H1 (cell line): ENCODE data around the gene APOL1. TPM values are rescaled to one million over a fixed set of nuclear protein-coding genes. Genes with fewer than 3 reads are reported as not detected.

Experiments
- CTCF ChIA-PET: fragments of 300-600 bp; sonication (Branson Sonifier 250); formaldehyde crosslinking; loops from one replicate; lab custom pipeline; 2021; ENCODE audit not compliant: partially characterized antibody; lab: Charles Lee
- POLR2A ChIA-PET: fragments of 300-600 bp; sonication (Branson Sonifier 250); formaldehyde crosslinking; loops from one replicate; lab custom pipeline; 2021; ENCODE audit warnings: inconsistent platforms; ENCODE audit not compliant: partially characterized antibody; lab: Charles Lee
- DNase-seq, 2 experiments: peaks; one replicate each; pipeline versions ENCODE4 v3.0.0 to v3.0.0-alpha.2; 2010 to 2022; ENCODE audit warnings: low spot score in 2 of 2, low read depth in 1 of 2, mixed read lengths in 1 of 2
- FAIRE-seq: peaks from 2 replicates; lab custom pipeline; 2011; peaks lifted over from hg19 to GRCh38; lab: Jason Lieb, UNC
- H2AFZ ChIP-seq: 2 replicates; pipeline ENCODE4 v1.8.1; 2012; ENCODE audit warnings: low read length, inconsistent platforms
- H2AK5ac ChIP-seq: 2 replicates; pipeline ENCODE4 v1.6.1; 2013; ENCODE audit warnings: low read depth, low read length
- H2BK120ac ChIP-seq: replicated peaks from 2 replicates; pipeline ENCODE3; 2013; ENCODE audit warnings: low read depth, low read length, inconsistent platforms
- H2BK12ac ChIP-seq: 2 replicates; pipeline ENCODE4 v1.6.1; 2013; ENCODE audit warnings: low read depth, low read length
- H2BK15ac ChIP-seq: 2 replicates; pipeline ENCODE4 v1.6.1; 2013; ENCODE audit warnings: low read length
- H2BK20ac ChIP-seq: 2 replicates; pipeline ENCODE4 v1.6.1; 2013; ENCODE audit warnings: low read length
- H2BK5ac ChIP-seq: 2 replicates; pipeline ENCODE4 v1.6.1; 2013; ENCODE audit warnings: low read depth, low read length
- H3K14ac ChIP-seq: 2 replicates; pipeline ENCODE4 v1.6.1; 2013; ENCODE audit warnings: inconsistent platforms; ENCODE audit not compliant: insufficient read length
- H3K18ac ChIP-seq: 2 replicates; pipeline ENCODE4 v1.6.1; 2013; ENCODE audit warnings: low read length; ENCODE audit errors: extremely low read depth
- H3K23ac ChIP-seq: 2 replicates; pipeline ENCODE4 v1.6.1; 2013; ENCODE audit warnings: inconsistent platforms; ENCODE audit not compliant: insufficient read length
- H3K23me2 ChIP-seq: 2 replicates; pipeline ENCODE4 v1.6.1; 2013; ENCODE audit warnings: low read depth, low read length
- H3K27ac ChIP-seq: 2 replicates; pipeline ENCODE4 v1.6.1; 2011; ENCODE audit warnings: low read depth, low read length, inconsistent platforms
- H3K27me3 ChIP-seq, 4 experiments: replicated peaks in 1 of 4; 1 replicate in 1 of 4; 2 replicates in 3 of 4; pipeline versions ENCODE4 v1.6.1 to v1.8.1; 2011 to 2013; ENCODE audit warnings: low read length in 3 of 4, mild to moderate bottlenecking in 3 of 4, inconsistent platforms in 2 of 4, mixed read lengths in 2 of 4, moderate library complexity in 1 of 4; ENCODE audit not compliant: control insufficient read depth in 3 of 4, insufficient read depth in 3 of 4; ENCODE audit errors: extremely low read depth in 1 of 4
- H3K36me3 ChIP-seq, 4 experiments: 2 replicates each; pipeline versions ENCODE4 v1.6.1 to v1.8.1; 2011 to 2013; ENCODE audit warnings: mild to moderate bottlenecking in 4 of 4, low read length in 3 of 4, moderate library complexity in 2 of 4, control low read depth in 1 of 4, inconsistent platforms in 1 of 4; ENCODE audit not compliant: insufficient read depth in 4 of 4, control insufficient read depth in 2 of 4
- H3K4ac ChIP-seq: replicated peaks from 2 replicates; pipeline ENCODE3; 2013; ENCODE audit warnings: low read length, low read depth, mixed read lengths, inconsistent platforms; ENCODE audit not compliant: insufficient read length
- H3K4me1 ChIP-seq, 4 experiments: replicated peaks in 1 of 4; 1 replicate in 1 of 4; 2 replicates in 3 of 4; pipeline versions ENCODE4 v1.6.1 to v1.8.1; 2011 to 2013; ENCODE audit warnings: low read length in 3 of 4, inconsistent platforms in 2 of 4, mixed read lengths in 1 of 4; ENCODE audit not compliant: insufficient read depth in 4 of 4, control insufficient read depth in 3 of 4
- H3K4me2 ChIP-seq, 2 experiments: 2 replicates each; pipeline versions ENCODE4 v1.6.1 to v1.8.1; 2011 to 2013; ENCODE audit warnings: low read depth in 2 of 2, low read length in 2 of 2, control low read depth in 1 of 2, inconsistent platforms in 1 of 2, mild to moderate bottlenecking in 1 of 2; ENCODE audit not compliant: insufficient read depth in 1 of 2
- H3K4me3 ChIP-seq, 4 experiments: fragments of 200-600, 300-600 bp in 1 of 4; sonication (generic), shearing (Covaris generic), sonication (Bioruptor Twin) in 1 of 4; 2 replicates each; pipeline versions ENCODE4 v1.5.1 to v1.8.1; 2011 to 2016; ENCODE audit warnings: low read length in 4 of 4, low read depth in 3 of 4, control low read depth in 2 of 4, inconsistent platforms in 2 of 4, mild to moderate bottlenecking in 2 of 4, mixed read lengths in 1 of 4, moderate library complexity in 1 of 4; ENCODE audit not compliant: insufficient read depth in 2 of 4; ENCODE audit errors: extremely low read depth in 1 of 4
- H3K56ac ChIP-seq: replicated peaks from 2 replicates; pipeline ENCODE3; 2013; ENCODE audit warnings: low read depth, mild to moderate bottlenecking, mixed read lengths, low read length, inconsistent platforms; ENCODE audit not compliant: insufficient read length
- H3K79me1 ChIP-seq: 2 replicates; pipeline ENCODE4 v1.6.1; 2013; ENCODE audit warnings: low read depth, low read length, control low read depth
- H3K79me2 ChIP-seq, 2 experiments: 2 replicates each; pipeline versions ENCODE4 v1.6.1 to v1.8.1; 2012 to 2013; ENCODE audit warnings: low read length in 2 of 2, mild to moderate bottlenecking in 2 of 2, inconsistent platforms in 1 of 2; ENCODE audit not compliant: insufficient read depth in 2 of 2, control insufficient read depth in 1 of 2
- H3K9ac ChIP-seq, 4 experiments: replicated peaks in 1 of 4; 1 replicate in 1 of 4; 2 replicates in 3 of 4; pipeline versions ENCODE4 v1.6.1 to v1.8.1; 2011 to 2013; ENCODE audit warnings: low read depth in 3 of 4, low read length in 3 of 4, control low read depth in 2 of 4, mild to moderate bottlenecking in 2 of 4, moderate library complexity in 2 of 4, inconsistent platforms in 1 of 4; ENCODE audit errors: extremely low read depth in 1 of 4
- H3K9me3 ChIP-seq, 2 experiments: 2 replicates each; pipeline versions ENCODE4 v1.6.1 to v1.8.1; 2012 to 2013; ENCODE audit warnings: mild to moderate bottlenecking in 2 of 2, moderate library complexity in 2 of 2, control low read depth in 1 of 2, inconsistent platforms in 1 of 2, low read depth in 1 of 2, low read length in 1 of 2, mixed read lengths in 1 of 2; ENCODE audit not compliant: insufficient read depth in 2 of 2
- H4K20me1 ChIP-seq, 2 experiments: replicated peaks in 1 of 2; 2 replicates each; pipeline versions ENCODE3 to v1.8.1; 2011 to 2013; ENCODE audit warnings: inconsistent platforms in 2 of 2, low read length in 2 of 2, mild to moderate bottlenecking in 1 of 2; ENCODE audit not compliant: insufficient read depth in 2 of 2, control insufficient read depth in 1 of 2
- H4K5ac ChIP-seq: 2 replicates; pipeline ENCODE4 v1.6.1; 2013; ENCODE audit warnings: low read length, low read depth, mixed read lengths, inconsistent platforms; ENCODE audit not compliant: insufficient read length
- H4K8ac ChIP-seq: 2 replicates; pipeline ENCODE4 v1.8.0; 2013; ENCODE audit warnings: mild to moderate bottlenecking, moderate library complexity, low read length, inconsistent platforms; ENCODE audit not compliant: insufficient read depth; ENCODE audit errors: extremely low read depth
- H4K91ac ChIP-seq: replicated peaks from 2 replicates; pipeline ENCODE3; 2013; ENCODE audit warnings: low read length, mixed read lengths, inconsistent platforms; ENCODE audit not compliant: insufficient read length
- BACH1 ChIP-seq: IDR thresholded peaks from 2 replicates; pipeline ENCODE4 v1.6.1; 2012; ENCODE audit warnings: low read length, improper control_type of control experiment
- WGBS, 2 experiments: shearing (Covaris generic) in 1 of 2; methylation state at CpG; one replicate each; pipeline versions ENCODE4 v1.1.6 to v1.1.7; 2013 to 2015; ENCODE audit warnings: low lambda C conversion rate in 2 of 2, mixed read lengths in 2 of 2, inconsistent platforms in 1 of 2, low coverage in 1 of 2, missing lambda C conversion rate in 1 of 2; ENCODE audit not compliant: insufficient replicate concordance in 2 of 2, insufficient coverage in 1 of 2, insufficient read length in 1 of 2; ENCODE audit errors: extremely low coverage in 1 of 2, missing lambda C conversion rate in 1 of 2; 5-methylcytosine and 5-hydroxymethylcytosine counted together
- polyA plus RNA-seq, 7 experiments: library from polyadenylated mRNA; depleted of rRNA in 3 of 7; stranded (reverse) in 5 of 7; unstranded in 2 of 7; fragments of >200 nt in 5 of 7; fragments of 200-250 nt in 2 of 7; gene quantifications; 1 replicate in 5 of 7; 2 replicates in 1 of 7; 4 replicates in 1 of 7; pipeline versions ENCODE4 v1.2.1 to v1.2.3, GENCODE V29; 2011 to 2013; ENCODE audit warnings: missing spikeins in 2 of 7, mixed read lengths in 2 of 7
- total RNA-seq: library from RNA; stranded (reverse); fragmentation: NEBNext Ultra II Directional; extraction: Animal tissue kit (Norgen Biotek cat#: 25700); gene quantifications from 2 replicates; pipeline ENCODE4 v1.2.1, GENCODE V29; 2021

The APOL1 gene
- total and polyA plus RNA-seq, 2 of the 8 experiments (the other 6 are each of a cell fraction or from before 2014, with no cell fraction given): not detected

GRCh38 chr22:36301851-36302250 lies 48.9 kb downstream of the APOL1 start:
- H3K18ac ChIP-seq: no peak overlapping the region
- H3K27me3 ChIP-seq: no peaks in the 10 kb centered on the region
- H2BK20ac ChIP-seq: no peak overlapping the region
- H3K9ac ChIP-seq: no peak overlapping the region
- H2BK120ac ChIP-seq: no peak overlapping the region
- no peak overlapping the region for H4K8ac ChIP-seq
- no peak overlapping the region for H2BK5ac ChIP-seq
- no peak for DNase-seq
- no peaks in the 10 kb centered on the region for H3K23me2 ChIP-seq
- TF ChIP-seq BACH1: no peak
- no peak overlapping the region for H3K27ac ChIP-seq
- H4K91ac ChIP-seq: no peak overlapping the region
- no peak overlapping the region for H2AFZ ChIP-seq
- no peak for FAIRE-seq
- no peak overlapping the region for H3K4me3 ChIP-seq
- ChIA-PET CTCF (interaction anchor here (0.6 to 17.3 kb wide), 37 partner anchors 9 to 215 kb away, joined by 3 to 159 read pairs (median 5); no protein-coding TSS in a partner anchor), POLR2A (interaction anchor here (0.9 to 1.9 kb wide), 8 partner anchors 10 to 83 kb away, joined by 3 to 5 read pairs (median 4); no protein-coding TSS in a partner anchor)
- no peak overlapping the region for H3K14ac ChIP-seq
- H3K4me1 ChIP-seq: no peaks in the 10 kb centered on the region
- no peak overlapping the region for H3K4me2 ChIP-seq
- no peak overlapping the region for H2BK12ac ChIP-seq
- no peak overlapping the region for H3K56ac ChIP-seq
- no peak overlapping the region for H2AK5ac ChIP-seq
- H3K4ac ChIP-seq: no peak overlapping the region
- WGBS, 2 experiments: 95% methylated on average over 8 of the region's 8 CpGs; no CpG with 5 or more reads in 1 of the 2 experiments
- no peak overlapping the region for H4K5ac ChIP-seq
- no peaks in the 10 kb centered on the region for H3K9me3 ChIP-seq
- H4K20me1 ChIP-seq: peaks cover 3 to 8% of the 10 kb centered on the region in 2 experiments
- H2BK15ac ChIP-seq: no peak overlapping the region
- no peak overlapping the region for H3K23ac ChIP-seq
- no peaks in the 10 kb centered on the region for H3K79me2 ChIP-seq
- H3K36me3 ChIP-seq: peaks cover 47 to 93% (median 84%) of the 10 kb centered on the region in 4 experiments
- H3K79me1 ChIP-seq: 0 out of 2 replicates have a peak, but pooled peaks cover 5% of the 10 kb centered on the region
